Erythroblast (primary cell): ENCODE results near the gene MTREX.

Experiments used
- GATA1 ChIP-seq: IDR thresholded peaks from 2 replicates; pipeline ENCODE4 v1.6.1; 2011; ENCODE audit warnings: low read depth, mild to moderate bottlenecking, control low read depth, low read length, moderate library complexity
- POLR2A ChIP-seq: IDR thresholded peaks from 2 replicates; pipeline ENCODE4 v1.6.1; 2011; ENCODE audit warnings: mild to moderate bottlenecking, low read length

DNA sequence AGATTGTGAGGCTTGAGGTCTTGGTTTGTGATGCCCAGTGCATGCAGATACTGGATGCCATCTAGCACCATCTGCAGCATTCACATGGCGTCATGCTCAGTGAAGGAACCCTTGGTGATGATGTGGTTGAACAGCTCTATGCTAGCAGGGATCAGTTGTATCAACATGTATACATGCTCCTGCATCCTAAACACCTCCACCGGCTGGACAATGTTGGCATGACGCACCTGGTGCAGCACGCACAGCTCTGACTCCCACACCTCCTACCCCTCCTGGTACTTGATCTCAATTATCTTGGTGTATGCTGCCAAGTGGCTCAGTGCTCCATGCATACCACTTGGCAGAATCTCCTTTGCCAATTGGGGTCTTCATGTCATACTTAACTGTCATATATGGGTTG is 49.1 kb downstream of the MTREX start:
- no peak for TF ChIP-seq POLR2A
- TF ChIP-seq GATA1, result no peak
